GM10847 (cell line): ENCODE results near the gene CACNA1C.

ENCODE experiments used
- POLR2A ChIP-seq: IDR thresholded peaks from 2 replicates; pipeline ENCODE4 v1.6.1; 2011; ENCODE audit not compliant: insufficient read length; ENCODE audit errors: extremely low read depth

Gene CACNA1C

DNA sequence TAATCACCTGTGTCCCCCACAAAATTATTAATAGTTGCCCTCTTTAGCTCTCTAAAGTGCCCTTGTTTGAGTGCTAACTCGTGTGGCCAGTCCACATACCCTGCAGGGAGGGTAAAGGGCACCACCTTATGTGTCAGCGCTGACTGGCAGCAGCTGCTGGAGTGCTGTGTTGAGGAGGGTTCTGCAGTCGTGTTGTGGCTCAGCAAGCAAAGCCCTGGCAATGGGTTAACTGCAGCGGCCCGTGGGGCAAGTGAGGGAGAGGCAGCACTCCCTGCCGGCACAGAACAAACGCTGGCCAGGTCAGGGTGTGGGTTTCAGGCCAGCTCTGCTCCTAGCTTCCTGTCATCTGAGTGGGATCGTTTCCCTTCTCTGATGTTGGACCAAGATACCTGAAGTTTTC, 369.8 kb downstream of the CACNA1C start:
- TF ChIP-seq POLR2A: no peak

DNA sequence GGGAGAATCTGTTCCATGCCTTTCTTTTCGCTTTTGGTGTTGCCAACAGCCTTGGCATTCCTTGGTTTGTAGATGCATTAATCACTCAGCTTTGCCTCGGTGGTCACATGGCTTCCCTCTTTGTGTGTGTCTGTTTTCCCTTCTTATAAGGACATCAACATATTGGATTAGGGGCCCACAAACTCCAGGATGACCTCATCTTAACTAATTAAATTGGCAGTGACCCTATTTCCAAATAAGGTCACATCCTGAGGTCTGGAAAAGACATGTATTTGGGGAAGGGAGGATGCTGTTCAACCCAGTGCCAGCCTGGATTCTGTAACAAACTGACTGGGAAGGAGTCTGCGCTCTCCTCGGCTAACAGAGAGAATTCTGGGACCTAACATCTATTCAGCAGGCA, 376.2 kb downstream of the CACNA1C start:
- TF ChIP-seq POLR2A: no peak

DNA sequence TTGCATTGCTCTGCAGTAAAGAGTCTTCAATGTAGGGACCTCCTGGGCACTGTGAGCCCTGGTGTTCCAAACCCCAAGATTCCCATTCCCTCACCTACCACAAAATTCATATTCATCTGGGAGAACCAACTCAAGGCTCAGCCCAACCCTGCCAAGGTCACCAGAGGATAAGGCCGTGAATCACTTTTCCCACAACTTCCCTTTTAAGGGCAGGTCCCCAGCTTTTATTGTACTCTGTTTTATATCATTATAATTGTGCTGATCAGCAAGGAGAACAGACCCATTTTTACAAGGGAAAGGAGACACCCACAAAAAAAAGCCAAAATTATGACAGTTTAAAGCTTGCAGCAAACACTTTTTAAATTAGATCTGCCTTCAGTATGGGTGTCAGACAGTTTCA, 379.0 kb downstream of the CACNA1C start:
- TF ChIP-seq POLR2A: no peak

DNA sequence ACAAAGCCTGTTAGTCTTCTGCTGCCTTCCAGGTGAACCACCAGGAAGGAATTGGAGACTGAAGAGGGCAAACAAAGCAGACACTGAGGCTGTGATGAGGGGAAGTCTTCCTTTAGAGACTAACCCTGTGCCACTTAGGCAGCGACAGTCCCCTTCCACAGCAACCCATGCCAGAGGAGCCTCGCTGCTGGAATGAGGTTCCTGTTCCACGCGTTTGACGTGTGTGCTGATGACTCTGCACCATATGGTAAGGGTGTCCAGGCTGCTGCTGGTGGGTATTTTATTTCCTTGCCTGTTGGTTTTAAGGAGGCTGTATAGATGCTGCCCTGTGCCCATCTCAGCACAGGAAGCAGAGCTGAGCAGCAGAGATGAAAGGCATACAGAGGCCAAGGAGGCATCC, 380.1 kb downstream of the CACNA1C start:
- TF ChIP-seq POLR2A: no peak

DNA sequence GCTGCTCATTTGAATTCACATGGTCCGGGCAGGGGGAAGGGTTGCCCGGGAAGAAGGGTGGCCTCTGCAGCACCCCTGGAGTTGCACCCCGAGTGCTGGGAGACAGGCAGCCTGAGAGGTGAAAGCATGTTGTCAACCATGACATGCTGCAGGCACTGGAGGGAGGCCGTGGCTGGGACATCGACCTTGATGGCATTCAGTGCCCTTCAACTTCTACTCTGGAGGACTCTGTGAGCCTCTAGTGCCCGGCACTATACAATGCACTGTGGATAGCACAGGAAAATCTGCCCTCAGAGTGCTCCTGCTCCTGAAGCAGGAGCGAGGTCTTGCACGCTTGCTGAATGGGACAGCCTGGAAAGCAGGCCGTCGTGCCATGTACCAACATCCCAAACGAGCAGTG, 382.7 kb downstream of the CACNA1C start:
- no peak for TF ChIP-seq POLR2A

DNA sequence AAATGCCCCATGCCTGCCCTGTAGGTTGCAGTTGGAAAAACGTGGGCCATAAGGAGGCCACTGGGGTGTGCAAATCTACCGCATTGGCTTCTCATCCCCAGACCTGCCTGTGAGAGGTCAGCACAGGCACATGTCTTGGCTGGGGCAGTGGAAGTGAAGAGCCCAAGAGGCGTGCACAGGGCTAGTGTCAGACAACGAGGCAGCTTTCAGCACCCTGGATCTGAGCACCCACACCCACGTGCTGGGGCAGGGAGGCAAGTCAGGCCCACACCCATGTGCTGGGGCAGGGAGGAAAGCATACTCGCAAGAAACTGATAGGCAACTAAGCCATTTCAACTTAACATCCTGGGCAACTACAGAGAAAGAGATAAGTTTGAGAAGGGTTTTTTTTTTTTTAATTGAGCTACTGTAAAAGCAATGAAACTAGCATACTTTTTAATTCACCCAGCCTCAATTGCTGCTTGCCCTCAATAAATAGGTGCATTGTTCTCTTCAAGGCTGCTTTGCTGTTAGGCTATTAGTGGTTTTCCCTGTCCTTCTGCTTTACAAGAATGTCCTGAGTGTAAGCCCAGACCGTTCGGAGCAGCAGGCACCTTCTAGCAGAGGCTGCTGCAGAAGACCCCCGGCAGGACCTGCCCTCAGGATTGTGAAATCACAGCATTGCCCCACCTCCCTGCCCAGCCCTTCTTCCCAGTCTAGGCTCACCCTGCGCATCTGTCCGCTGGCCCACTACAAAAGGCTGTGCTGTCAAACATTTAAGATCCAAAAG, 386.7 kb downstream of the CACNA1C start:
- TF ChIP-seq POLR2A: no peak

DNA sequence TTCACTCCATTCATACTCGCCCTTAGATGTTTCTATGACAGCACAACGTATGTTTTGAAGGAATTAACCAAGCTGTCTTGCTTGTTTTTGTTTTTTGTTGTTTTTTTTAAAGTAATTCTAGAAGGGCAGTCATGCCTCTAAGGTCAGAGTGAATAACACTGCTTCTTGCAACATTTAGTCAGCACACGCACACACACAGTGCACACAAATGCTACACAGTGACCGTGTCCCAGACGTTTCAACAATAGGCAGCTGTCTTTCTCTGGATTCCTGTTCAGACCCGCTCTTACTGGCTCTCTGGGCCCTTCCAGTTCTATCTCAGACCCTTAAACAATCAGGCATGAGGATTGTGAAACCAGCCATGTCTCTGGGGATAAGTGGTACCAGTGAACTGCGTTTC, 391.0 kb downstream of the CACNA1C start:
- no peak for TF ChIP-seq POLR2A

DNA sequence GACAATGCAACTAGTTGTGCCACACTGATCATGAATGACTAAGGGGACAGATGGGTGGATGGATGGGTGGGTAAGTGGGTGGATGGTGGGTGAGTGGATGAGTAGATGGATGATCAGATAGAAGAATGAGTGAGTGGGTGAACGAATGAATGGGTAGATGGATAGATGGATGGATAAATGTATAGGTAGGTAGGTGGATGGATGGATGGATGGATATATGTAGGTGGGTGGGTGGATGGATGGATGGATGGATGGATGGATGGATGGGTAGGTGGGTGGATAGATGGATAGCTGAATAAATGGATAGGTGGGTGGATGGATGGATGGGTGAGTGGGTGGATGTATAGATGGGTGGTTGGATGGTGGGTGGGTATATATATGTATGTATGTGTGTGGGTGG, 393.2 kb downstream of the CACNA1C start:
- no peak for TF ChIP-seq POLR2A

GRCh38 chr12:2447861-2448260, 395.1 kb downstream of the CACNA1C start:
- no peak for TF ChIP-seq POLR2A

- TF ChIP-seq POLR2A: no peak
Measured at GRCh38 chr12:2449586-2449985, 396.8 kb downstream of the CACNA1C start.

DNA sequence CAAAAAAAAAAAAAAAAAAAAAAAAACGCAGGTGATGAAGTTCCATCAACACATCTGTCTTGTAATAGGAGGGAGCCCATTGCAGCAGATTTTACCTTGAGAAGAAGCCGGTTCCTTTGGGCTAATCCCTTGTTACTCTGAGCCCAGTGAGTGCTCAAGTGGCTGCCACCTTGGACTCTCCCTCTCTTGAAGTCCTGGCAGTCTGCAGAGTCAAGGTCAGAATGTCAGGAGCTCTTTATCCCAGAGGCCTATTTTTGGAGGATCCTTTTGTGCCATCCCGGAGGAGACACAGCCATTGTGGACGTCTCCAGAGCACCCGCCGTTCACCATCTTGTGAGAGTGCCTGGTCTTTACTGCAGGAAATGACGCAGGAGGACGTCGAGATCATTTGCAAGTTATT, 397.8 kb downstream of the CACNA1C start:
- TF ChIP-seq POLR2A: no peak

GRCh38 chr12:2451025-2451424, 398.2 kb downstream of the CACNA1C start:
- no peak for TF ChIP-seq POLR2A

DNA sequence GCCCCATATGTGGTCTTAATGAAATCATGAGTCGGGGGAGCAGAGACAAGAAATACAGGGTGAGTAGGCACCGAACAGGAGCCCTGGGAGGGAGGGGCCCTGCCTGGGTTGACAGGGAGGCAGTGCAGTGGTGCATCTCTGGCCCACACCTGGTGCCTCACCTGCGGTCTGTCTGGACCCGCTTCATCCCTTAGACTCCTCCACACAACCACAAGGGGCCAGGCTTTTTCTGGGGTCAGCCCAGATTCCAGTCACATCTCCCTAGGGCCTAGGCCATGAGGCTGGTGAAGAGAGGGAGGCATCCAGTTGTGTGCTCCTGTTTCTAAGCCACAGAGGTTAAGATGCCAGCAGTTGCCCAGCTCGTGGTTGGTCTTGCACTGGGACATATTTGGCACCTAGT, 398.7 kb downstream of the CACNA1C start:
- no peak for TF ChIP-seq POLR2A

GRCh38 chr12:2453076-2453760, 400.4 kb downstream of the CACNA1C start:
- no peak for TF ChIP-seq POLR2A

- TF ChIP-seq POLR2A: no peak
Measured at GRCh38 chr12:2453761-2454090, 400.9 kb downstream of the CACNA1C start.

DNA sequence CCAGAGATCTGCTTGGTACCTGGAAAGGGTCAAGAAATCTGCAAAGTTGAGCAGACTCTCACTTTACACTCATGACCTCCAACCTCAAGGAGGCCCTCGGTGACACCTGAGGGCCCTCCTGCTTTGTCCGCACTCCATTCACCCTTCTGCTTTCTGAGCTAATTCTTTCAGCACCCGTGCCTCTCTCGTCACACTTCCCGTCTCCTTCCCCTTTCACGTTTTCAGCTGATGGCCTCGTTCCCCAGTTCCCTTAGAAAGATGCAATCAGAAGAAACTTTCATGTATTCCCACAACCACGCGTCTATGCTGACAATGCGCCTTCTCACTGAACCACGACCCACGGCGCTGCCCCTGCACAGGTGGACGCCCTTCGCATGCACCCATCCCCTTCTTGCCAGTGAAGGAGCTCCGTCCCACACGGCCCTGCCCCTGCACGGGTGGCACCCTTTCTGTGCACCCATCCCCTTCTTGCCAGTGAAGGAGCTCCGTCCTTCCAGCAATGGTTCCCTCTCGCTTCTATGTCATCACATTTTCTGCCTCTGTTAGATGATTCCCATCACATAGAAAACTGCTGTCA, 401.9 kb downstream of the CACNA1C start:
- TF ChIP-seq POLR2A: no peak
